Panc1 (cell line): ENCODE results near the gene MTX1. TPM values are rescaled to one million over a fixed set of nuclear protein-coding genes. Genes with fewer than 3 reads are reported as not detected.
A peak's percentile ranks its signal among the peaks of the same experiment; 100 is the strongest.

Experiments used
- ATAC-seq: fragments of 200-7000 bp; cut with Tn5 transposase; 2 replicates; pipeline ENCODE4 v1.9.1; 2020; ENCODE audit warnings: mild to moderate bottlenecking, moderate library complexity
- BruUV-seq: library from RNA; stranded (reverse); fragments of 400-500 nt; replicated peaks from 2 replicates; lab custom pipeline; 2021; lab: Mats Ljungman, UMichigan
- CTCF ChIA-PET: fragments of 300-600 bp; sonication (Branson Sonifier 250); formaldehyde crosslinking; loops from one replicate; lab custom pipeline; 2022; ENCODE audit warnings: antibody characterized with exemption; lab: Charles Lee
- POLR2A ChIA-PET: fragments of 300-600 bp; sonication (Branson Sonifier 250); formaldehyde crosslinking; loops from one replicate; lab custom pipeline; 2022; ENCODE audit warnings: antibody characterized with exemption; lab: Charles Lee
- DNase-seq: peaks from one replicate; pipeline ENCODE4 v3.0.0-alpha.2; 2010; ENCODE audit warnings: low read depth, low spot score
- H3K27ac ChIP-seq: 2 replicates; pipeline ENCODE4 v1.5.1; 2011; ENCODE audit warnings: mild to moderate bottlenecking, low read length, inconsistent platforms
- H3K27me3 ChIP-seq: fragments of 200-500 bp; sonication (Bioruptor generic); 2 replicates; pipeline ENCODE4 v1.6.0; 2014; ENCODE audit warnings: low read length, inconsistent platforms; ENCODE audit not compliant: control insufficient read depth, insufficient read depth
- H3K36me3 ChIP-seq: fragments of 200-500 bp; sonication (Bioruptor generic); 2 replicates; pipeline ENCODE4 v1.5.1; 2014; ENCODE audit warnings: inconsistent platforms, mild to moderate bottlenecking, low read length, moderate library complexity; ENCODE audit not compliant: control insufficient read depth, insufficient read depth
- H3K4me1 ChIP-seq: 2 replicates; pipeline ENCODE4 v1.5.1; 2011; ENCODE audit warnings: inconsistent platforms, mild to moderate bottlenecking, low read length, moderate library complexity; ENCODE audit not compliant: control insufficient read depth, insufficient read depth
- H3K4me3 ChIP-seq, 2 experiments: 2 replicates each; pipeline ENCODE4 v1.5.1; 2011 to 2012; ENCODE audit warnings: low read depth in 2 of 2, low read length in 2 of 2, mild to moderate bottlenecking in 2 of 2, inconsistent platforms in 1 of 2, moderate library complexity in 1 of 2
- H3K9me3 ChIP-seq: fragments of 200-500 bp; sonication (Bioruptor generic); 2 replicates; pipeline ENCODE4 v1.5.1; 2014; ENCODE audit warnings: low read depth, mild to moderate bottlenecking, inconsistent platforms, low read length, moderate library complexity; ENCODE audit not compliant: control insufficient read depth, insufficient read depth
- POLR2AphosphoS5 ChIP-seq: IDR thresholded peaks from 2 replicates; pipeline ENCODE4 v1.6.1; 2012; ENCODE audit warnings: mild to moderate bottlenecking, low read depth, low read length, moderate library complexity
- REST ChIP-seq, 2 experiments: IDR thresholded peaks; 2 replicates each; pipeline ENCODE4 v1.6.1; 2011 to 2012; ENCODE audit warnings: low read depth in 2 of 2, control low read depth in 1 of 2, low read length in 1 of 2, mild to moderate bottlenecking in 1 of 2, moderate library complexity in 1 of 2; ENCODE audit not compliant: insufficient read depth in 1 of 2
- SIN3A ChIP-seq: IDR thresholded peaks from 2 replicates; pipeline ENCODE4 v1.6.1; 2012; ENCODE audit warnings: low read depth, mild to moderate bottlenecking, low read length, moderate library complexity, borderline replicate concordance; ENCODE audit not compliant: insufficient read depth
- TCF7L2 ChIP-seq: IDR thresholded peaks from 2 replicates; pipeline ENCODE4 v1.6.1; 2011; ENCODE audit warnings: mild to moderate bottlenecking, low read depth, low read length, inconsistent platforms
- in situ Hi-C: cut with HindIII; loops from 2 replicates; pipeline ENCODE4 v1.10.0; 2016; ENCODE audit warnings: low sequenced_read_pairs, low pct_unique_long_range_greater_than_20kb
- intact Hi-C: fragments of 100-400 bp; cut with micrococcal nuclease; formaldehyde crosslinking; loops from one replicate; pipeline ENCODE4 v1.10.0; 2022; ENCODE audit not compliant: unreplicated experiment
- total RNA-seq: library from RNA; stranded (reverse); gene quantifications from one replicate; pipeline ENCODE4 v1.2.1, GENCODE V29; 2021; ENCODE audit not compliant: unreplicated experiment
- TF ChIP-seq, protein P1 (sequence below): fragments of 450-650 bp; IDR thresholded peaks from 2 replicates; pipeline ENCODE4 v1.5.1; 2017; ENCODE audit warnings: mild to moderate bottlenecking

Gene MTX1
- total RNA-seq, 1 experiment from 2014 or later: 53.6 TPM

DNA sequence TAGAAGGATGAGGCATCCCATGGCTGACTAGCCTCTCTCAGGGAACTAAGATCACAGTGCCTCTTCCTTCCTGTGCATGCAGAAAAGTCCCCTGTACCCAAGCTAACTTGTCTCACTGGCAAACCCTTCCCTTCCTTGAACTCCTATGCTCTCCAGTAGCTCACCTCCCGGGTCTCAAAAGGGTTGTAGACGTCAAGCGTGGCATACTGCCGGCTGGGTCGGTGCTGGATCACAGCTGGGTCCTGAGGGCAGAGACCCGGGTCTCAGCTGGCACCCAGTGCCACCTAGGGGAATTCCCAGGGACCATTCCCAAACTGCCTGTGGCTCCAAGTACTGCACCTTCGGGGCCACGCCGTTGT lies 53.0 kb downstream of the MTX1 start:
- intact Hi-C loops (no loop called here), in situ Hi-C loops (no loop called here)
- no TSS peak for BruUV-seq
- peak overlapping the region; percentile 97 for H3K27ac ChIP-seq
- H3K36me3 ChIP-seq: peaks cover 13% of the 10 kb centered on the region
- no peaks in the 10 kb centered on the region for H3K27me3 ChIP-seq
- CTCF ChIA-PET: interaction anchor here (1.1 kb wide), 1 partner anchor 11 kb away, joined by 4 read pairs; no protein-coding TSS in a partner anchor
- H3K4me1 ChIP-seq: peaks cover 13% of the 10 kb centered on the region
- no peak for TF ChIP-seq TCF7L2
- TF ChIP-seq POLR2AphosphoS5: no peak
- TF ChIP-seq REST (IDR thresholded peaks at IDR 0.05; ENCODE audit: insufficient read depth in 1 of 2, low read depth in 2 of 2, low read length in 1 of 2): no peak
- TF ChIP-seq SIN3A: no peak
- TF ChIP-seq, protein P1, sequence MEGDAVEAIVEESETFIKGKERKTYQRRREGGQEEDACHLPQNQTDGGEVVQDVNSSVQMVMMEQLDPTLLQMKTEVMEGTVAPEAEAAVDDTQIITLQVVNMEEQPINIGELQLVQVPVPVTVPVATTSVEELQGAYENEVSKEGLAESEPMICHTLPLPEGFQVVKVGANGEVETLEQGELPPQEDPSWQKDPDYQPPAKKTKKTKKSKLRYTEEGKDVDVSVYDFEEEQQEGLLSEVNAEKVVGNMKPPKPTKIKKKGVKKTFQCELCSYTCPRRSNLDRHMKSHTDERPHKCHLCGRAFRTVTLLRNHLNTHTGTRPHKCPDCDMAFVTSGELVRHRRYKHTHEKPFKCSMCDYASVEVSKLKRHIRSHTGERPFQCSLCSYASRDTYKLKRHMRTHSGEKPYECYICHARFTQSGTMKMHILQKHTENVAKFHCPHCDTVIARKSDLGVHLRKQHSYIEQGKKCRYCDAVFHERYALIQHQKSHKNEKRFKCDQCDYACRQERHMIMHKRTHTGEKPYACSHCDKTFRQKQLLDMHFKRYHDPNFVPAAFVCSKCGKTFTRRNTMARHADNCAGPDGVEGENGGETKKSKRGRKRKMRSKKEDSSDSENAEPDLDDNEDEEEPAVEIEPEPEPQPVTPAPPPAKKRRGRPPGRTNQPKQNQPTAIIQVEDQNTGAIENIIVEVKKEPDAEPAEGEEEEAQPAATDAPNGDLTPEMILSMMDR: no peak
- DNase-seq (no peak), ATAC-seq (no peak)
- POLR2A ChIA-PET: no interaction called here
- H3K9me3 ChIP-seq: no peaks in the 10 kb centered on the region
- peak overlapping the region; percentile 87 to 95 for H3K4me3 ChIP-seq

GRCh38 chr1:155261852-155262673 lies 53.6 kb downstream of the MTX1 start, which contains the start of gene SCAMP3:
Gene SCAMP3, minus strand, starts transcription at chr1:155262360. Its CDS starts 209 bp downstream, at chr1:155262151.
- peak within 1 kb of the TSS; percentile 97 for H3K27ac ChIP-seq
- peak within 1 kb of the TSS; percentile 87 to 95 for H3K4me3 ChIP-seq
- no peaks in the 10 kb centered on the region for H3K27me3 ChIP-seq
- POLR2A ChIA-PET: no interaction called here
- TF ChIP-seq, protein P1: no peak
- TF ChIP-seq POLR2AphosphoS5 (peak; percentile 99), REST (IDR thresholded peaks at IDR 0.05; ENCODE audit: insufficient read depth in 1 of 2, low read depth in 2 of 2, low read length in 1 of 2) (0 out of 4 replicates have a peak, but pooled peaks of 1 of the 2 experiments have one; percentile 57), SIN3A (peak; percentile 74), TCF7L2 (no peak)
- in situ Hi-C loops (no loop called here), intact Hi-C loops (no loop called here)
- H3K9me3 ChIP-seq: no peaks in the 10 kb centered on the region
- no TSS peak for BruUV-seq
- ATAC-seq (peak; percentile 97), DNase-seq (peak; percentile 94)
- CTCF ChIA-PET: interaction anchor here (1.1 kb wide), 1 partner anchor 12 kb away, joined by 4 read pairs; no protein-coding TSS in a partner anchor
- peaks cover 12% of the 10 kb centered on the region for H3K36me3 ChIP-seq
- H3K4me1 ChIP-seq: peaks cover 13% of the 10 kb centered on the region
